HT1080 (cell line): ENCODE results near the gene SKA3. TPM values are rescaled to one million over a fixed set of nuclear protein-coding genes. Genes with fewer than 3 reads are reported as not detected.
A peak's percentile ranks its signal among the peaks of the same experiment; 100 is the strongest.
"Not testable (repeated sequence)": the region's sequence is repeated elsewhere in the genome, so short reads cannot be mapped to it uniquely, and the experiment has no call there.

Experiments
- DNase-seq: peaks from one replicate; pipeline ENCODE4 v3.0.0-alpha.2; 2015; ENCODE audit warnings: low read depth
- polyA plus RNA-seq, 2 experiments: library from polyadenylated mRNA; depleted of rRNA; stranded (reverse); fragments of >200 nt; gene quantifications; 2 replicates each; pipeline ENCODE4 v1.2.3, GENCODE V29; 2015
- total RNA-seq: library from RNA; depleted of rRNA; stranded (reverse); fragments of >200 nt; shearing (Covaris generic); gene quantifications from 2 replicates; pipeline ENCODE4 v1.2.3, GENCODE V29; 2014; rRNA removed

SKA3 gene
- 34.5 and 46.0 TPM in 2 replicates for total RNA-seq
- polyA plus RNA-seq (2015; cell fraction: cytosol; rRNA removed): 33.0 and 33.7 TPM in 2 replicates
- polyA plus RNA-seq (2015; cell fraction: nucleus; rRNA removed): 31.0 and 36.9 TPM in 2 replicates

- DNase-seq: peak; percentile 94
Observed at GRCh38 chr13:21176215-21176981, at the start of gene SKA3, which contains the start of gene MRPL57. Gene SKA3 (minus strand): TSS chr13:21176552. CDS start chr13:21176477, 75 bp downstream. Gene MRPL57 (plus strand): TSS chr13:21176658. CDS start chr13:21176917, 259 bp downstream.

GRCh38 chr13:21225082-21225481 is 48.7 kb upstream of the SKA3 start:
- DNase-seq: no peak

- no peak for DNase-seq
Observed at GRCh38 chr13:21221268-21221667, 44.9 kb upstream of the SKA3 start.

- not testable (repeated sequence) for DNase-seq
Observed at GRCh38 chr13:21219716-21220115, 43.4 kb upstream of the SKA3 start.

- DNase-seq: no peak
Observed at GRCh38 chr13:21219036-21219381, 42.7 kb upstream of the SKA3 start.

GRCh38 chr13:21218351-21219035 is 42.1 kb upstream of the SKA3 start:
- peak; percentile 11 for DNase-seq

- DNase-seq: no peak
Observed at GRCh38 chr13:21216332-21216731, 40.0 kb upstream of the SKA3 start.

- DNase-seq: not testable (repeated sequence)
Observed at GRCh38 chr13:21215419-21215818, 39.1 kb upstream of the SKA3 start.

GRCh38 chr13:21212138-21212775 is 35.9 kb upstream of the SKA3 start:
- no peak for DNase-seq

- DNase-seq: no peak
Observed at GRCh38 chr13:21208652-21209154, 32.4 kb upstream of the SKA3 start.

GRCh38 chr13:21202767-21203531 is 26.6 kb upstream of the SKA3 start:
- no peak for DNase-seq

GRCh38 chr13:21201456-21202190 is 25.3 kb upstream of the SKA3 start:
- DNase-seq: not testable (repeated sequence)

- not testable (repeated sequence) for DNase-seq
Observed at GRCh38 chr13:21198391-21198790, 22.0 kb upstream of the SKA3 start.

- DNase-seq: not testable (repeated sequence)
Observed at GRCh38 chr13:21197606-21198225, 21.4 kb upstream of the SKA3 start.

GRCh38 chr13:21194756-21195155 is 18.4 kb upstream of the SKA3 start:
- DNase-seq: not testable (repeated sequence)

- DNase-seq: not testable (repeated sequence)
Observed at GRCh38 chr13:21186410-21186809, 10.1 kb upstream of the SKA3 start.

- no peak for DNase-seq
Observed at GRCh38 chr13:21181671-21182070, 5.3 kb upstream of the SKA3 start.

GRCh38 chr13:21176982-21177284 is 581 bp upstream of the SKA3 start:
- no peak for DNase-seq

- DNase-seq: no peak
Observed at GRCh38 chr13:21175656-21176214, 617 bp downstream of the SKA3 start.

GRCh38 chr13:21173767-21174166 is 2.6 kb downstream of the SKA3 start:
- not testable (repeated sequence) for DNase-seq
